ENCODE data around the gene KRT75.

DNA sequence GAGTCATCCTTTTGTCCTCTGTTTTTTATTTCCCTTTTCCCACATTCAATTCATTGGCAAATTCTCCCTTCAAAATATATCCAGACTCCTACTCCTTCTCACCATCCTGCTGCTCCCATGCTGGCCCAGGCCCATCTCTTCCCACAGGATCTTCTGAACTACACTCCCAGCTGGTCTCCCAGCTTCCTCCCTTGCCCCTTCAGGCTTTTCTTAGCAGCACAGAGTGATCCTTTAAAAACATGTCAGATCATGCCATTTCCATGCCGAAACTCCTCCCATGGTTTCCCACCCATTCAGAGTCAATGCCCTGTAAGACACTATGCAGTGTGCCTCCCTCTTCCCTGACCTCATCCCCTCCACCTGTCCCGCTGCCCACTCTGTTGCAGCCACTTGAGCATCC, 46.3 kb downstream of the KRT75 start:
- TF ChIP-seq, protein P1, sequence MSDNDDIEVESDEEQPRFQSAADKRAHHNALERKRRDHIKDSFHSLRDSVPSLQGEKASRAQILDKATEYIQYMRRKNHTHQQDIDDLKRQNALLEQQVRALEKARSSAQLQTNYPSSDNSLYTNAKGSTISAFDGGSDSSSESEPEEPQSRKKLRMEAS (IDR thresholded peaks at IDR 0.05): no peak
- TF ChIP-seq YY1 (IDR thresholded peaks at IDR 0.05; ENCODE audit: low read depth): no peak
- no peak for TF ChIP-seq FOXM1 (IDR thresholded peaks at IDR 0.05; ENCODE audit: borderline replicate concordance, low read depth)
- no peak for TF ChIP-seq REST (IDR thresholded peaks at IDR 0.05; ENCODE audit: low read depth)

Measured in Ishikawa (cell line).